ENCODE results near the gene DYNC2LI1.

The DYNC2LI1 gene

DNA sequence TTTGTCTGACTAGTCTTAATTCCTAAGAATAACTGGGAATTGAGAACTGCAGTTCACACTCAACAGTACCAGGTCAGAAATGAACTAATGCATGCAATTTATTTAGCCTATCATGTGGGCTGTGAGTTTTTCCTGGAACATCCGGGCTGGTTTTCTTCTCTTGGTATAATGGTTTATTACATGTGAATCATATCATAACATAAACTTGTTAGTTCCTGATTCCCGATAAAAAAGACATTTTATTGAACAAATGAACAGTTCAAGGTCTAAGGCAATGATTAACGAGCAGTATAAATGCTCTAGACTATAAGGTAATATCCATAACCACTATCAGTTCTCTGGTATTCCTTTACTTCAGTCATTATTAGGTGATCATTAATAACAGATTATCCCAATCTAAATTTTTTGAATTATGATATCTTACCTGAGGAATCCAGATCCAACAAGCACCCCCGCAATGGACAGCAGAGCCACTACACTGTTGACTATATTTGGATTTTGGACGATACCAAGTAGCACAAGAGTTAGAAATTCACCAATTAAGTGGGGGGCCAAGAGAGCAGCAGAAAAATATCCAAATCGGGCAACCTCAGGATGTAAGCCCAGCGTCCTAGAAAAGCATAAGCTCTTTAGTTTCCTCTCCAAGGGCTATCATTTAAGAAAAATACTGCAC is 45.8 kb downstream of the DYNC2LI1 start:
- no peak for DNase-seq

DNA sequence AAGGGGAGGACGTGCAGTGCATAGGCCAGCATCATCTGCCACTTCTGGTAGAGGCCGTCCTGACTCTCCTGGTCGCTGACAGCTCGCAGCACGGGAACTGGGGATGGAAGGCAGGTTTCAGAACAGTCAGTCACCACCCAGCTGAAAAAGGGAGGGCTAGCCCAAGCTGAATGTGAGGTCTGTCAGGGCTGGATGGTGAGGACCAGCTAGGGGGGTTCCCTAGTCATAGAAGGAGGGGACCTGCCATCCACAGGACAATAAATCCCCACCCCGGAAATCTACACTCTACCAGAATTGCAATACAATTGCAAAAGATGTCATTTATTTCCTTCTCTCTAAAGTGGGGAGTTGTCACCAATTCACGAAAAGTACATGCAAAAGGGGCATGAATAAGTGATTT is 49.0 kb downstream of the DYNC2LI1 start:
- DNase-seq, result no peak

DNA sequence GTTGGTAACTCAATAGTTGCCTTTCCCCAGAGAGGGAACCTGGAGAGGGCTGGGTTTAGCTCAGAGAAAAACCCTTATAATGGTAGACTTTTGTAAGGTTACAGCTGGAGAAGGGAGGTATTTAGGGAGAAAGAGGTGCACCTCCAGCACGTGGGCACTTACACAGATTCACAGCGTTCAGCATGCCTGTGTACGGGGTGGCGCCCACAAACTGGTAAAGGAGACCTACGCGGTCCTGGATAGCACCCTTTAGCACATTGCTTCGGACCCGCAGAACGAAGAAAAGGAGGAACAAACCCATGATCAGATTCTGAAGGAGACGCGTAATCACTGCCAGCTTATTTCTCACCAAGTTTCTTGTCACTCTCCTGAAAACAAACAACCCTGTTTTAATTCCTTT is 49.9 kb downstream of the DYNC2LI1 start:
- no peak for DNase-seq

DNA sequence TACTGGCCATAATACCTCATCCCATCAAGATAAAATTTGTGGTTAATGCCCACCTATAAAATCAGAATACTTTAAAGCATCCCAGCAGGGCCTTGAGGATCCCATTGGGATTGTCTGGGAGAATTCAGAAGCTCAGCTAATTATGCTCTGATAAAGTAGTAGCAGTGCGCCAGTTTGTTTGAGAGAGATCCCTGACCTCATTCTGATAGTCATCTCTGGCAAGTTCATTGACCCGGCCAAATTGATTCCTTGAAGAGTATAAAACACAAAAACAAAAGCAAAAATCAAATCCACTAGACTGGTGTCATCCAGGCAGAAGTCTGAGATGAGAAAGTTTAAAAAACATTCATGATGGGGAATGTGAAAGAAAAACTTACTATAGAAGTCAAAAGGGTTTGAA is 50.7 kb downstream of the DYNC2LI1 start:
- DNase-seq, result no peak

DNA sequence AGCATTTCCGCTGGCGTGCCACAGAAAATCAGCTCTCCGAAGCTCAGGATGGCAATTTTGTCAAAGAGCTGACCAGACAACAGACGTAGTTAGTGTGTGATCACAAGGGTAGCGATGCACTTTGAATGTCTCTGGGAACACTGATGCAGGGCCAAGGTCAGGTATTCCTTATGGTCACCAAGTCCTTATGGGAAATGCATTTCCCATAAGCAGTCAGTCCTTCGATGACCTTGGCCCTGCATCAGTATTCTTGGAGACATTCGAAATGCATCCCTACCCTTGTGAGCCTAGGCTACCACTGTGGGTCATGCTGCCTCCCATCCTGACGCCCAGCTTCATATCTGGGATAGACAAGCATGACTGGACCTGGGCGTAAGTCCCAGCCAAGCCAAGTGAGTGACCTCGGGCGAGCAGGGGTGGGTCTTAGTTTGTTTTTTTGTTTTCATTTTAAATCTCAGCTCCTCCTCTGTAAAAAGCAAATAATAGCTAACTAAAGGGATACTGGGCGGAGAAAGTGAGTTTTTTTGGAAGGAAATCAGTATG is 51.2 kb downstream of the DYNC2LI1 start:
- no peak for DNase-seq

DNA sequence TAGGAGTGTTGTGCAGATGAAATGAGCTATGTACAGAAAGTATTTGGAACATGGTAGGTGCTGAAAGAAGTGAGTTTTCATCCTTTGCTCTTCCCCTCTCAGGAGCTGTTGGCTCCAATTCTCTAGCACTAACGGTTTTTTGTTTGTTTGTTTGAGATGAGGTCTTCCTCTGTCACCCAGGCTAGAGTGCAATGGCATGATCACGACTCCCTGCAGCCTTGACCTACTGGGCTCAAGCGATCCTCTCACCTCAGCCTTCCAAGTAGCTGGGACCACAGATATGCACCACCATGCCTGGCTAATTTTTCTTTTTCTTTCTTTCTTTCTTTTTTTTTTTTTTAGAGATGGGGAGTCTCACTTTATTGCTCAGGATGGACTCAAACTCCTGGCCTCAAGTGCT is 52.0 kb downstream of the DYNC2LI1 start:
- DNase-seq, result no peak

GRCh38 chr2:43826305-43827250 is 52.7 kb downstream of the DYNC2LI1 start:
- no peak for DNase-seq

GRCh38 chr2:43831543-43832294 is 57.9 kb downstream of the DYNC2LI1 start:
- DNase-seq, result no peak

DNA sequence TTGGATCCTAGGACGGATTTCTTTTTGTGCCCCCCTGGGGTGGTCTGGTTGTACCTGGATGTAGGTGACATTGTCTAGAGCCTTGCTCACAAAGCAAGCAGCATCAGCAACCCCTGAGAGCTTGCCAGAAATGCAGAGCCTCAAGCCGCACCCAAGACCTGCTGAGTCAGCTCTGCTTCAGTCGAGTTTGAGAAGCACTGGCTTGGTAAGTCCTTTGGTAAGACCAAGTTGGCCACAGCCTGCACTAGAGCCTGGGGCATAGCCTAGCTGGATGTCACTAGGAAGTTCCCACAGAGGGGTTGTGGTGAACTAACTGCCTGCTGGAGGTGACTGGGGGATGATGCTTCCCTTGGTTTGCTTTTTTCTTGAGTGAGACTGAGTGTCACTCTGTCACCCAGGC is 58.6 kb downstream of the DYNC2LI1 start:
- no peak for DNase-seq

- DNase-seq, result no peak
These were observed 63.2 kb downstream of the DYNC2LI1 start for GRCh38 chr2:43837033-43837432.

DNA sequence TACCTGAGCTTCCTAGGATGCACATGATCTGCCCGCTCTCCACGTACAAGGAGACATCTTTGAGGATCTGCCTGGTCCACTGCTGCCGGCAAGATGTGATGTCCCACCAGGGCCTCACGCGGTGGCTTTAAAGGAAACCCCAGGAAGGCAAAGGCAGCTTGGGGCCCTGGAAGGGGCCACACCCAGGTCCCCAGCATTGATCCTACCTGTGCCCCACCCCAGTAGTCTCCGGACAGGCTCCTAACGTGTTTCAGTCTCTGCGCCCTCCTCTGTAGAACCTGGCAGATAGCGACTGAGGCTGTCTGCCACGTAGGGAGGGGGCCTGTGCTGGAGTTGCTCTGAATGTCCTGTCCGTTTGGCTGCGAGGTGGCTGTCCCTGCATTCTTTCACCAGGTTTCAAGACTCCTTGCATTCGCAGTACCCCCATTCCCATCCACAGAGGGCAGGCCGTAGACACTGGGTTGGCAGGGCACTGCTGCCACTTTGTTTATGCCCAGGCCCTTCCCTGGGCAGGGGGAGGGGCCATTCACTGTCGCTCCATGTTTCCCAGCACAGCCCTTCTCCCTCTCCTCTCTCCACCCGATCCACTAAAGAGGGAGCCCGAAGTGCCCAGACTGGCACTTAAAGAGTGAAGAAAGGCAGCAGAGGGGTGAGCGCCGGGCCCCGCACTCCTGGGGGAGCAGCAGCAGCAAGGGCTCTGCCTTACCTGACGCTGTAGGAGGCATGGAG is 64.2 kb downstream of the DYNC2LI1 start:
- DNase-seq, result no peak

GRCh38 chr2:43838560-43839267 is 64.9 kb downstream of the DYNC2LI1 start, which contains the start of the genes ABCG5 and ABCG8:
Gene ABCG5 (minus strand): TSS chr2:43838839. CDS start chr2:43838679, 160 bp downstream.
Gene ABCG8 (plus strand): TSS chr2:43838971. CDS start chr2:43839054, 83 bp downstream.
- DNase-seq, result no peak

DNA sequence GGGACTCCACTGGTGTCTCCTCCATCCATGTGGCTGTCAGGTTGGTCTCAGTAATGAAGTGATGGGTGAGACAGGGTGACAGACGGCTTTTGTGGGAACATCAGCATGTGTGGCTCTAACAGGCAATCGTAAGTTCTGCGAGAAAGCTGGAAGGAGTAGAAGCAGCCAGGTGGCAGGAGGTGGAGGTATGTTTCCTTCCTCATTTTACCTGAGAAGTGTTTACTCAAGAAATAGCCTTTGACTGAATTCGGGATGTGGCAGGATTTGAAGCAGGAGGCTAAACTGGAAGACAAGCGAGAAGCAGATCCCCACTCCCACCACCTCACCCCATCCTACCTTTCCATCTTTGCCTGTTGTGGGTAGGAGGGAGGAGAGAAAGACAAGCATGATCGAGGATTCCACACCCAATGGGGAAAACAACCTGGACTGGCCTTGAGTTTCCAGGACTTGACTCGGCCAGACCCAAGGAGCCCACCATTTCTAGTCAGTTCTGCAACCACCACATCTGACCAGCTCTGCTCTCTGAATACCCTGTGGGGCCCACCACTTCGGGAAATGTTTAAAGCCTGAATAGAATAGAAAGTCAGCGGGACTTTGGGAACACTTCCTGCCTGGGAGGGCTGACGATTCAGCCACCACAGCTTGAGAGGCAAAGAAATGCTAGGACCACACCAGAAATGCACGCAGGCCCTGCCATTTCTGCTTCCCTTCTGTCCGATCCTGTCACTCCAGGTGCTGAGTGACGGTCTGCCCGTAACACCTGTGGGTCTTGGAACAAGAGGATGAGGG is 66.1 kb downstream of the DYNC2LI1 start:
- DNase-seq, result no peak

GRCh38 chr2:43840965-43841364 is 67.1 kb downstream of the DYNC2LI1 start:
- DNase-seq, result no peak

GRCh38 chr2:43841949-43842865 is 68.4 kb downstream of the DYNC2LI1 start:
- DNase-seq, result no peak

GRCh38 chr2:43842866-43843226 is 69.0 kb downstream of the DYNC2LI1 start:
- DNase-seq, result no peak

DNA sequence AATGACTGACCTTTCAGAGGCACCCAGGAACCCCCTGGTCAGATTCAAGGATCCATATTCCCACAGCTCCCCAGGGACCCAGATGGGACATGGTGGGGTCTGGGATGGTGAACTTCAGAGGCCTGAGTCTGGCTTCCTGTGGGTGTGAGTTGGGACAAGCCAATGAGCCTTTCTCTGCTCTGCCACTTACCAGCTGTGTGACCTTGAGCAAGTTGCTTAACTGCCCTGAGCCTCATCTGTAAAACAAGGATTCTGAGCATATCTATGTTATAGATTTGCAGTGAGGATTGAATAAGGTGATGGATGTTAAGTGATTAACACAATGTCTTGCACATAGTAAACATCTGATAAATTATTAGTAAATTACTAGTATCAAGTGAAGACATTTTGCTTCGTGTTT is 71.3 kb downstream of the DYNC2LI1 start:
- DNase-seq, result no peak

GRCh38 chr2:43846140-43846793 is 72.4 kb downstream of the DYNC2LI1 start:
- DNase-seq, result no peak

GRCh38 chr2:43848214-43848613 is 74.4 kb downstream of the DYNC2LI1 start:
- DNase-seq, result no peak

All from stimulated activated CD4-positive, alpha-beta T cell treated with anti-CD3 and anti-CD28 coated beads, Interleukin-15, amount 100 ng/mL, for 24 hours (primary cell).